ENCODE data around the gene NOS3. TPM values are rescaled to one million over a fixed set of nuclear protein-coding genes. Genes with fewer than 3 reads are reported as not detected.

Gene NOS3
- polyA plus RNA-seq, 1 experiment, result 1.3 TPM

GRCh38 chr7:151046603-151047573 is 56.1 kb downstream of the NOS3 start:
- no peak for TF ChIP-seq CTCF (IDR thresholded peaks at IDR 0.05; ENCODE audit: insufficient read depth, low read depth, low read length)
- no peak for DNase-seq (ENCODE audit: low read depth)
- POLR2A ChIA-PET, result no interaction called here
- CTCF ChIA-PET, result interaction anchor here (0.9 to 1.3 kb wide), 2 partner anchors 10 to 29 kb away, joined by 3 to 6 read pairs; no protein-coding TSS in a partner anchor
- peaks cover 4% of the 10 kb centered on the region for H3K36me3 ChIP-seq (ENCODE audit: control insufficient read depth, insufficient read depth, low read length)
- no peak overlapping the region for H3K4me3 ChIP-seq (ENCODE audit: low read depth, low read length)
- peaks cover 3% of the 10 kb centered on the region for H3K27me3 ChIP-seq (ENCODE audit: control insufficient read depth, insufficient read depth, low read length)

- ChIA-PET CTCF (no interaction called here), POLR2A (no interaction called here)
- TF ChIP-seq CTCF (IDR thresholded peaks at IDR 0.05; ENCODE audit: insufficient read depth, low read depth, low read length), result no peak
These were observed 57.4 kb downstream of the NOS3 start, which contains the start of gene ASIC3 for GRCh38 chr7:151047976-151048815. ASIC3 (plus strand) TSS chr7:151048531; CDS start chr7:151048886, 355 bp downstream.

GRCh38 chr7:151048911-151049463 is 58.2 kb downstream of the NOS3 start:
- Histone ChIP-seq H3K27me3 (ENCODE audit: control insufficient read depth, insufficient read depth, low read length) (peaks cover 3% of the 10 kb centered on the region), H3K36me3 (ENCODE audit: control insufficient read depth, insufficient read depth, low read length) (peaks cover 2% of the 10 kb centered on the region), H3K4me3 (ENCODE audit: low read depth, low read length) (no peak overlapping the region)
- ChIA-PET POLR2A (no interaction called here), CTCF (no interaction called here)
- DNase-seq (ENCODE audit: low read depth), result no peak
- no peak for TF ChIP-seq CTCF (IDR thresholded peaks at IDR 0.05; ENCODE audit: insufficient read depth, low read depth, low read length)

More at GRCh38 chr7:151047976-151048815, 57.4 kb downstream of the NOS3 start, which contains the start of gene ASIC3:
- H3K27me3 ChIP-seq (ENCODE audit: control insufficient read depth, insufficient read depth, low read length), result peaks cover 3% of the 10 kb centered on the region
- peaks cover 4% of the 10 kb centered on the region for H3K36me3 ChIP-seq (ENCODE audit: control insufficient read depth, insufficient read depth, low read length)
- H3K4me3 ChIP-seq (ENCODE audit: low read depth, low read length), result no peak within 1 kb of the TSS
- no peak for DNase-seq (ENCODE audit: low read depth)

GRCh38 chr7:151051108-151051507 is 60.3 kb downstream of the NOS3 start:
- H3K36me3 ChIP-seq (ENCODE audit: control insufficient read depth, insufficient read depth, low read length), result no peaks in the 10 kb centered on the region; the same call in 1 of the 2 replicates
- CTCF ChIA-PET, result interaction anchor here (0.8 to 1.0 kb wide), 2 partner anchors 23 to 33 kb away, joined by 3 to 5 read pairs; partner anchors contain the start of gene ABCB8
- no peak for DNase-seq (ENCODE audit: low read depth)

More at GRCh38 chr7:151051108-151051507, 60.3 kb downstream of the NOS3 start:
- Histone ChIP-seq H3K27me3 (ENCODE audit: control insufficient read depth, insufficient read depth, low read length) (peaks cover 3% of the 10 kb centered on the region), H3K4me3 (ENCODE audit: low read depth, low read length) (no peak overlapping the region)
- TF ChIP-seq CTCF (IDR thresholded peaks at IDR 0.05; ENCODE audit: insufficient read depth, low read depth, low read length), result no peak
- POLR2A ChIA-PET, result no interaction called here
